Common myeloid progenitor, CD34-positive (primary cell): ENCODE data around the gene NOP9. TPM values are rescaled to one million over a fixed set of nuclear protein-coding genes. Genes with fewer than 3 reads are reported as not detected.

Experiments
- CTCF ChIA-PET: fragments of 350-600 bp; sonication (Branson Sonifier 250); formaldehyde crosslinking; loops from one replicate; lab custom pipeline; 2021; ENCODE audit warnings: antibody characterized with exemption; lab: Charles Lee
- POLR2A ChIA-PET: fragments of 350-600 bp; sonication (Branson Sonifier 250); formaldehyde crosslinking; loops from one replicate; lab custom pipeline; 2021; ENCODE audit warnings: antibody characterized with exemption; lab: Charles Lee
- DNase-seq, 3 donors: peaks; one replicate each; pipeline versions ENCODE4 v3.0.0 to v3.0.0-alpha.2; 2013
- H3K27ac ChIP-seq, 2 experiments: 1 replicate in 1 of 2; 2 replicates in 1 of 2; pipeline ENCODE4 v1.7.0; 2013; ENCODE audit warnings: inconsistent platforms in 2 of 2, low read length in 2 of 2, mild to moderate bottlenecking in 2 of 2, low read depth in 1 of 2, moderate library complexity in 1 of 2; ENCODE audit not compliant: severe bottlenecking in 2 of 2, insufficient read depth in 1 of 2, poor library complexity in 1 of 2
- H3K27me3 ChIP-seq, 5 experiments: replicated peaks in 2 of 5; 1 replicate in 3 of 5; 2 replicates in 2 of 5; pipeline versions ENCODE4 v1.6.1 to v1.7.0; 2013; ENCODE audit warnings: low read length in 4 of 5, mild to moderate bottlenecking in 2 of 5, moderate library complexity in 2 of 5, inconsistent platforms in 1 of 5; ENCODE audit not compliant: insufficient read depth in 5 of 5, control insufficient read depth in 4 of 5
- H3K36me3 ChIP-seq, 4 experiments: 1 replicate in 2 of 4; 2 replicates in 2 of 4; pipeline versions ENCODE4 v1.6.1 to v1.7.0; 2013; ENCODE audit warnings: low read length in 3 of 4, control low read depth in 1 of 4, mild to moderate bottlenecking in 1 of 4; ENCODE audit not compliant: control insufficient read depth in 4 of 4, insufficient read depth in 4 of 4
- H3K4me1 ChIP-seq, 4 experiments: 1 replicate in 3 of 4; 2 replicates in 1 of 4; pipeline versions ENCODE4 v1.6.1 to v1.7.1; 2013; ENCODE audit warnings: low read length in 3 of 4, mild to moderate bottlenecking in 3 of 4, control low read depth in 1 of 4, inconsistent platforms in 1 of 4, moderate library complexity in 1 of 4; ENCODE audit not compliant: control insufficient read depth in 4 of 4, insufficient read depth in 4 of 4; ENCODE audit errors: control extremely low read depth in 1 of 4
- H3K4me3 ChIP-seq, 7 experiments: 1 replicate in 4 of 7; 2 replicates in 3 of 7; pipeline versions ENCODE4 v1.5.1 to v1.7.0; 2013; ENCODE audit warnings: mild to moderate bottlenecking in 7 of 7, low read length in 6 of 7, moderate library complexity in 6 of 7, inconsistent platforms in 2 of 7, low read depth in 2 of 7, control low read depth in 1 of 7; ENCODE audit not compliant: insufficient read depth in 4 of 7, control insufficient read depth in 1 of 7; ENCODE audit errors: extremely low read depth in 1 of 7
- H3K9me3 ChIP-seq, 5 experiments: 1 replicate in 4 of 5; 2 replicates in 1 of 5; pipeline versions ENCODE4 v1.6.1 to v1.7.1; 2013; ENCODE audit warnings: low read length in 4 of 5, mild to moderate bottlenecking in 2 of 5, inconsistent platforms in 1 of 5, low read depth in 1 of 5, moderate library complexity in 1 of 5; ENCODE audit not compliant: control insufficient read depth in 4 of 5, insufficient read depth in 2 of 5; ENCODE audit errors: control extremely low read depth in 1 of 5
- WGBS: methylation state at CpG from one replicate; pipeline ENCODE4 v1.1.5; 2013; ENCODE audit not compliant: insufficient coverage; 5-methylcytosine and 5-hydroxymethylcytosine counted together
- polyA plus RNA-seq: library from polyadenylated mRNA; unstranded; fragments of 120-200 nt; gene quantifications from one replicate; pipeline ENCODE4 v1.2.1, GENCODE V29; 2013

Gene NOP9, protein sequence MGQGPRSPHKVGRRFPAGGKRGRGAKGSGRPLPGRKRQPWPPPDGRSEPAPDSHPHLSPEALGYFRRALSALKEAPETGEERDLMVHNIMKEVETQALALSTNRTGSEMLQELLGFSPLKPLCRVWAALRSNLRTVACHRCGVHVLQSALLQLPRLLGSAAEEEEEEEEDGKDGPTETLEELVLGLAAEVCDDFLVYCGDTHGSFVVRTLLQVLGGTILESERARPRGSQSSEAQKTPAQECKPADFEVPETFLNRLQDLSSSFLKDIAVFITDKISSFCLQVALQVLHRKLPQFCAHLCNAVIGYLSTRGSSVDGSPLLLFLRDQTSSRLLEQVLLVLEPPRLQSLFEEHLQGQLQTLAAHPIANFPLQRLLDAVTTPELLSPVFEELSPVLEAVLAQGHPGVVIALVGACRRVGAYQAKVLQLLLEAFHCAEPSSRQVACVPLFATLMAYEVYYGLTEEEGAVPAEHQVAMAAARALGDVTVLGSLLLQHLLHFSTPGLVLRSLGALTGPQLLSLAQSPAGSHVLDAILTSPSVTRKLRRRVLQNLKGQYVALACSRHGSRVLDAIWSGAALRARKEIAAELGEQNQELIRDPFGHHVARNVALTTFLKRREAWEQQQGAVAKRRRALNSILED
- 15.2 TPM for polyA plus RNA-seq

GRCh38 chr14:24299255-24300191, at the start of gene NOP9, which contains the start of gene DHRS1:
TSS of gene NOP9 (plus strand) at chr14:24299850. CDS start at chr14:24299955, 105 bp downstream.
TSS of gene DHRS1 (minus strand) at chr14:24299780. CDS start at chr14:24299106, 674 bp downstream.
- H3K27me3 ChIP-seq, result no peaks in the 10 kb centered on the region
- peaks cover 18 to 42% (median 37%) of the 10 kb centered on the region in 4 experiments for H3K36me3 ChIP-seq
- DNase-seq, result peak; percentile 89 to 92 (median 91)
- POLR2A ChIA-PET, result interaction anchor here (0.6 to 3.0 kb wide), 5 partner anchors 9 to 209 kb away, joined by 3 to 16 read pairs (median 3); partner anchors contain the start of genes CBLN3, CIDEB, KHNYN and RABGGTA
- peak within 1 kb of the TSS; percentile 85 to 98 (median 92) for H3K4me3 ChIP-seq
- H3K4me1 ChIP-seq, result peaks cover 7 to 36% (median 28%) of the 10 kb centered on the region in 4 experiments
- H3K27ac ChIP-seq, result peak within 1 kb of the TSS; percentile 75 to 83
- no peaks in the 10 kb centered on the region for H3K9me3 ChIP-seq
- CTCF ChIA-PET, result interaction anchor here (0.8 to 19.1 kb wide), 15 partner anchors 10 to 137 kb away, joined by 3 to 391 read pairs (median 17); partner anchors contain the start of genes ADCY4, CIDEB, LTB4R and LTB4R2
- 1% methylated on average over 69 of the region's 75 CpGs for WGBS

- Histone ChIP-seq H3K9me3 (no peaks in the 10 kb centered on the region), H3K4me1 (no peaks in the 10 kb centered on the region), H3K4me3 (no peak overlapping the region), H3K27ac (no peak overlapping the region), H3K36me3 (peaks cover 0 to 4% (median 1%) of the 10 kb centered on the region in 4 experiments), H3K27me3 (no peaks in the 10 kb centered on the region)
- 92% methylated on average over 4 of the region's 4 CpGs for WGBS
- POLR2A ChIA-PET, result no interaction called here
- DNase-seq, result no peak
- CTCF ChIA-PET, result interaction anchor here (1.0 to 4.8 kb wide), 10 partner anchors 8 to 181 kb away, joined by 3 to 27 read pairs (median 6); partner anchors contain the start of genes CIDEB, RABGGTA and TINF2
Measured at GRCh38 chr14:24250354-24250753, 49.3 kb upstream of the NOP9 start.

DNA sequence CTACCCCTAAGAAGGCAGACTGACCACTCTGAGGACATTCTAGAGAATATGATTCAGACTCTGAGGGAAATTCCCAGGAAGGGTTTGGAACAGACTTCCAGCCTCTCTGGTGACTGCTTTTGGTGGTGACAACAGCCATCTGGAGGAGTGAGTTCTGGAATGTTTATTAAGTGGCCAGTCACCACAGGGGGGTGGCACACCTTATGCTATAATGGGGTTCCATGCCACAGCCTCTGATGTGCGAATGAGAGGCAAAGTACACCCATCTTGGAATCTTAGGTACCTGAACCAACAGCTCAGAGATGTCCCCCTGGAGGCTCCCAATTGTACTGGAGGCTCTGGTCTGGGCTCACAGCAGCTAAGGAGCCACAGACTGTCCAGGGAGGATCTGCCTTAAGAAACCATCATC, 47.8 kb upstream of the NOP9 start:
- WGBS, result 83% methylated on average over 1 of the region's 1 CpG
- DNase-seq, result no peak
- H3K9me3 ChIP-seq, result no peaks in the 10 kb centered on the region
- ChIA-PET CTCF (interaction anchor here (1.0 to 4.8 kb wide), 11 partner anchors 9 to 179 kb away, joined by 3 to 27 read pairs (median 5); partner anchors contain the start of genes CIDEB, DHRS1, NOP9 and RABGGTA), POLR2A (interaction anchor here (0.9 to 1.0 kb wide), 2 partner anchors 19 to 45 kb away, joined by 3 read pairs; partner anchors contain the start of gene RABGGTA)
- H3K36me3 ChIP-seq, result peaks cover 0 to 4% (median 1%) of the 10 kb centered on the region in 4 experiments
- H3K4me1 ChIP-seq, result no peaks in the 10 kb centered on the region
- H3K27me3 ChIP-seq, result no peaks in the 10 kb centered on the region
- no peak overlapping the region for H3K27ac ChIP-seq
- no peak overlapping the region for H3K4me3 ChIP-seq

- Histone ChIP-seq H3K27ac (no peak overlapping the region), H3K27me3 (no peaks in the 10 kb centered on the region), H3K4me1 (no peaks in the 10 kb centered on the region), H3K36me3 (peaks cover 0 to 4% (median 1%) of the 10 kb centered on the region in 4 experiments), H3K9me3 (no peaks in the 10 kb centered on the region), H3K4me3 (no peak overlapping the region)
- POLR2A ChIA-PET, result interaction anchor here (0.6 to 0.9 kb wide), 2 partner anchors 45 to 77 kb away, joined by 3 read pairs; no protein-coding TSS in a partner anchor
- no peak for DNase-seq
- WGBS, result 98% methylated on average over 8 of the region's 11 CpGs
- CTCF ChIA-PET, result interaction anchor here (1.0 to 4.8 kb wide), 11 partner anchors 10 to 179 kb away, joined by 3 to 27 read pairs (median 5); partner anchors contain the start of genes CIDEB, DHRS1, NOP9 and RABGGTA
Measured at GRCh38 chr14:24252289-24253124, 47.1 kb upstream of the NOP9 start.

GRCh38 chr14:24253936-24254335, 45.7 kb upstream of the NOP9 start:
- CTCF ChIA-PET, result interaction anchor here (0.8 to 4.8 kb wide), 3 partner anchors 17 to 45 kb away, joined by 3 to 27 read pairs (median 13); partner anchors contain the start of genes DHRS1, NOP9 and RABGGTA
- peaks cover 0 to 4% (median under 1%) of the 10 kb centered on the region in 4 experiments for H3K36me3 ChIP-seq
- WGBS, result 100% methylated on average over 1 of the region's 7 CpGs

More at GRCh38 chr14:24253936-24254335, 45.7 kb upstream of the NOP9 start:
- no peak for DNase-seq
- H3K4me1 ChIP-seq, result no peaks in the 10 kb centered on the region
- no peaks in the 10 kb centered on the region for H3K9me3 ChIP-seq
- H3K4me3 ChIP-seq, result no peak overlapping the region
- POLR2A ChIA-PET, result no interaction called here
- H3K27me3 ChIP-seq, result no peaks in the 10 kb centered on the region
- no peak overlapping the region for H3K27ac ChIP-seq
